AML-193 (cell line): ENCODE measurements around the gene PRCC.
A peak's percentile ranks its signal among the peaks of the same experiment; 100 is the strongest.
"Not testable (repeated sequence)": the region's sequence is repeated elsewhere in the genome, so short reads cannot be mapped to it uniquely, and the experiment has no call there.

Experiments
- DNase-seq, 2 experiments: peaks; one replicate each; lab custom pipeline; 2025; lab: John Stamatoyannopoulos, UW

PRCC gene

DNA sequence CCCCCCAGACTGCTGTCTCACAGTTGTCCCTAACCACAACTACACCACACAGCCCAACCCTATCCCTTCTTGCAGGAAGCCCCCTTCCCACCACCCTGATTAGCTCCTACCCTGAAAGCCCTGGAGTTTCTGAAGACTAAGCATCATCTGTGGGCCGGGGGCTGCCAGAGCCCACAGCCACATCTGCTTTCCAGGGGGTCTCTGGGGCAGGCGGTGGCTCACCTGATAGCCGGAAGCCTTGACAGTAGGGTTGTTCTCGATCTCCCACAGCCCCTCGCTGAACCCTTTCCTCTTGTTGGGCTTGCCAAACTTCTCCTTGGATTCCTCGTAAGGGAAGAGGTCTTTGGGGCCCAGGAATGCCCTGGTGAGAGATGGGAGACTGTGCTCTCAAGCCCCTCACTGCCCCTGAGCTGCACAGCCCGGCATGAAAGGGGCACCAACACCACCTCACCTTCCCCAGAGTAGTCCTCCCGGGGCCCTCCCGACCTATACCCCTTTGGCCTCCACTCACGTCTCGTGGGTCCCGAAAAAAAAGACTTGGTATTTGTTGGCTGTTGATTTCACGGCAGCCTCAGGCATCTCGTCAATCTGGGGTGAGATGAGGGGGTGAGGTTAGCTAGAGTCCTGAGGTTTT, 22.4 kb upstream of the PRCC start:
- DNase-seq = no peak

DNA sequence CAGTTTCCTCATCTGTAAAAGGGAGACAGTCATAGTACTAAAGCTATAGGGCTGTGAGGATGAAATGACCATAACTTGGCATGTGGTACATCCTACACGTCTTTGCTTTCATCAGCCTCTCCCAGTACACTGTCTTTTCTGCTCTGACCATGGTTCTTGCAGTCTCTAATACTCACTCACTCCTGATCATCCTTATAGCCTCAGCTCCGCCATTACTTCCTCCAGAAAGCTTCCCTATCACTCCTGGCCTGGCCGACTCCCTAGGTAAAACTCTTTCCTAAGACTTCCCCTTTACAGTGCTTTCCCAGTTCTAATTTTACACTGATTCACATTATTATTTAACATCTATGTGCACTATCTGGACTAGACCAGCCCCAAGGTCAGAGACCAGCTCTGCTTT, 21.5 kb upstream of the PRCC start:
- DNase-seq = no peak

- no peak for DNase-seq
These were observed 21.0 kb upstream of the PRCC start for GRCh38 chr1:156746406-156746727.

DNA sequence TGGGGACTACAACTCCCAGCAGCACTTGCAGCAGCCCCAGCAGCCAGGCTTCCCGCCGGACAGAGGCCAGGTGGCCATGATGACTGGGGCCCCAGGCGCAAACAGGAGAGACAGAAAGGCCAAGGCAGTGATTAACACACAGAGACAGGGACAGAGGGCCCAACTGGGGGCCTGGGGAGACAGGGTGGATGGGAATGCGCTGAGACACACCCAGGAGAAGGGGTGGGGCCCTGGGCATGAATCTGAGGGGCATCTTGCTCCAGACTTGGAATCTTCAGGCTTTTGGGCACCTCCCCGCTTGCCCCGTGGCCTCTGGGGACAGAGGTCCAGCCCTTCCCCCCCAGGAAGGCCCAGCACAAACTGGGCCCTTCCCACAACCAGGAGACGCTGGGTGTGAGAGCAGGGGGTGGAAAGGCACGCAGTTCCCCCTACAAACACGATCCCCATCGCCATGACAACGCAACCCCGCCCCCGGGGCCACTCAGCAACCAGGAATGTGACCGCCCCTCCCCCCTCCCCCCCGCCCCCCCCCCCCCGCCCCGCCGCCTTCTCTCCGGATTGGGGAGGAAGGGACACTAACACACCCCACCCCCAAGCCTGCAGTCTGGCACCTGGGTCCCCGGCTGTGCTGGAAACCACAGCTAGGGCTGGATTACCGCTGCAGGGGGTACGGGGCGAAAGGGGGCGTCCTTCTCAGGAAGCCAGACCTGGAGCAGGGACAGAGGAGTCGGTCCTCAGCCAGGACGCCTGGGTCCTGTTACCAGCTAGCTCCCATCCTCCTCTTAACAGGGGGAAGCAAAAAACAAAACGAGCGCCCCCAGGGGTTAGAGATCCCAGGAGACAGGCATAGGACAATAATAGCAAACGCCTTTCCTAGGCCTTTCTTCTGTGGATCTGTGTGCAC, 20.4 kb upstream of the PRCC start:
- no peak for DNase-seq

GRCh38 chr1:156747742-156748669, 19.3 kb upstream of the PRCC start:
- DNase-seq = no peak

- peak; percentile 75 to 82 for DNase-seq
These were observed 18.5 kb upstream of the PRCC start for GRCh38 chr1:156748670-156749418.

DNA sequence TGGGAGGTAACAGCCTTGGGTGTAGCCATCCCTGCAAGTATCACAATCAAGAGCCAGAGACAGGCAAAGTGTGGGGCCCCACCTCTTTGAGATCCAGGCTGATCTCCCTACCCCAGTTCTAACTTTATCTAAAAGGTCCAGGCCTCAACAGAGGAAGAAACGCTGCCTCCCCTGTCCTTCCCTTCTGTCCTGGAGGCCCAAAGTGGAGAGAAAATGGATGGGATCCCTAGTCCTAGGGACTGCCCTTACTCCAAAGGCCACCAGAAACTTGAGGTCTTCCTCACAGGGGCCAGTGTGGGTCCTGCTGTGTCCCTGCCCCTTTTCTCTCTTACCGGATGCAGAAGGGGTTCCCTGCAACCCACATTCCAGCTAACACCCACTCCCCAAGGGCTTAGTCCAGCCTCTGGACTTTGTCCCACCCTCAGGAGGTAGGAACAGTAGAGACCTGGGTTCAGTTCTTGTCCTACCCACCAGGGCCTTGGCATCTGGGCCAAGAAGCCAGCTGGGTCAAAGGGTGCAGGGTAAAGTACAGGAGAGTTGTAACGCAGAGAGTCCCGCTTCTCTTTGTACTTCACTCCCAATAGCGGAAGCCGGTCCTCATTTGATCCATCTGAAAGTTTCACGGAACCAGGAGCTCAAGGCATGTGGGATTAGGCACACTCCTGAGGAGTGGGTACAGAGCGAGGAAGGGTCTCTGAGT, 17.8 kb upstream of the PRCC start:
- DNase-seq = no peak

GRCh38 chr1:156750191-156750672, 17.1 kb upstream of the PRCC start:
- peak; percentile 26 to 31 for DNase-seq

DNA sequence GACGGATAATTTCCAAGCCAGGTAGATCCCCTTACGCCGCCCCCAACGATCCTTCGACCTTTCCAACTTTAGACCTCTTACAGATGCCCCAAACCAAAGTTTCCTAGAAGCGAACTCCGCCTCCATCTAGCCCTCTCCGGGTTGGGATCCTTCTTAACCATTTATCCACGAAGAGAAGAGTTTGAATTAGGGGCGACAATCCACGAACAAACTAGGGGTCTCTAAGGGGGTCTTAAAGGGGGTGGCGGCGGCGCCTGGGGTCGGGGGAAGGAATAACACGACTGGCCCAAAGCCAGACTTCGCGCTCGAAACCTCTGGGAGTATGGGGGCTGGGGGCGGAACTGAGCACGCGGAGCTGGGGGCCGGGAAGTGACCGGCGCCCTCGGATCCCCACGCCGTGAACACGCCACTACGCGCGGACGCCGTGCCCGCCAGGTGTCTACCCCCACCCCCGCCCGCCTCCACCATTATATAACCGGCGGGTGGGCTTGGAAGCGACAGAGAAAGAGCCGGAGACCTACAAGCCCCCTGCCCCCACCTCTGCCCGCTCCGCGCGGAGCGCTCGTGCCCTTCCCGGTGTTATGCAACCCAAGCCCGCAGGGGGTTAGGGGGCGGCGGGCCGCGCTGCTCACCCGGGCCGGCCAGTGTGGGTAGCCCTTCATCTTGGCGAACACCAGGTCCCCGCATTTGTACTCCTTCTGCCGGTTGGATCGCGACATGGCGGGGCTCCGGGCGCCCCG, 16.5 kb upstream of the PRCC start:
- DNase-seq = peak; percentile 17 to 25

GRCh38 chr1:156751451-156751756, 15.9 kb upstream of the PRCC start, which contains the start of gene HDGF:
HDGF (minus strand) TSS chr1:156751675; CDS start chr1:156751429, 246 bp downstream.
- no peak for DNase-seq

GRCh38 chr1:156751757-156752481, 15.4 kb upstream of the PRCC start:
- DNase-seq = peak; percentile 84 to 85

DNA sequence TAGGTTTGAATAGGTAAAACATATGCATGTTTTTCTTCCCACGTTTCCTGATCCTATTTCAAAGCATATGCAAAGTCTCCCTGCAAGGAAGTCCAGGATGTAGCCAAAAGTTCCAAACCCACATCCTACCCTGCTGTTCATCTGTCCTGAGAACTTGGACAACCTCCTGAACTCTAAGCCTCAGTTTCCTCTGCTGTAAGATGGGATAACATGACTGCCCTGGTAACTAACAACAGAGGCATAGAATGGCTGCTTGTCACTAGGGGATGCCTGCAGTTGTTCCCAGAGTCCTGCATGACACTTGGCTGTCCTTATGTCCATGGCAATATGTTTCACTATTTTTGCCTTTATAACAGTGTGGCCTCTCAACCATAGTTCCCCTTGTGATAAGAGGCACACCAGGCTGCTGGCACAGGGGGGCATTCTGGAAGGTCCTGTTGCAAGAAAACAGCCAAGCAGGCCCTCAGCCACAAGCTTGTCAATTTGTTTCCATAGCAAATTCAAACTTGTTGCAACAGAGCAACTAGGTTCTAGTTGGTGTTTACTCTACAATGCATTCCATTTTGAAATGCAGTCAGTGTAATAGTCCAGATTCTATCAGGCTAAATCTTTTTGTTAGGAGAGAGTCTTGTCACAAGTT, 14.4 kb upstream of the PRCC start:
- peak; percentile 31 to 33 for DNase-seq

GRCh38 chr1:156754219-156754618, 13.1 kb upstream of the PRCC start:
- no peak for DNase-seq

GRCh38 chr1:156755527-156755950, 11.8 kb upstream of the PRCC start:
- no peak for DNase-seq

DNA sequence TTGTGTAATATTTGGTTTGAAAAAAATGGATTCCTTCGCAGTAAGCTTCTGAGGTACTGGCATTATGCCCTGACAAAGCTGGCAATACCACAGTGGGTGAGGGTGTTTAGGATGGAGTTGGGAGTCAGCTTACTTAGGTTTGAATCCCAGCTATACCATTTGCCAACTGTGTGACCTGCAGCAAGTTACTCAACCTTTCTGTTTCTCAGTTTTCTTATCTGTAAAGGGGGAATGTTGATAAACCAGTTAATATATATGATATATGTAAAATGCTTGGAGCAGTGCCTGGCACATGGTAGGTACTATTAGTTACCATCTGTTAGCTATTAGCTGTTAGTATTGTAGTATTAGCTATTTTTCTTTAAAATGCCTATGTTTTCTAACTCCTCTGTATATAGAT, 11.0 kb upstream of the PRCC start:
- DNase-seq = no peak

DNA sequence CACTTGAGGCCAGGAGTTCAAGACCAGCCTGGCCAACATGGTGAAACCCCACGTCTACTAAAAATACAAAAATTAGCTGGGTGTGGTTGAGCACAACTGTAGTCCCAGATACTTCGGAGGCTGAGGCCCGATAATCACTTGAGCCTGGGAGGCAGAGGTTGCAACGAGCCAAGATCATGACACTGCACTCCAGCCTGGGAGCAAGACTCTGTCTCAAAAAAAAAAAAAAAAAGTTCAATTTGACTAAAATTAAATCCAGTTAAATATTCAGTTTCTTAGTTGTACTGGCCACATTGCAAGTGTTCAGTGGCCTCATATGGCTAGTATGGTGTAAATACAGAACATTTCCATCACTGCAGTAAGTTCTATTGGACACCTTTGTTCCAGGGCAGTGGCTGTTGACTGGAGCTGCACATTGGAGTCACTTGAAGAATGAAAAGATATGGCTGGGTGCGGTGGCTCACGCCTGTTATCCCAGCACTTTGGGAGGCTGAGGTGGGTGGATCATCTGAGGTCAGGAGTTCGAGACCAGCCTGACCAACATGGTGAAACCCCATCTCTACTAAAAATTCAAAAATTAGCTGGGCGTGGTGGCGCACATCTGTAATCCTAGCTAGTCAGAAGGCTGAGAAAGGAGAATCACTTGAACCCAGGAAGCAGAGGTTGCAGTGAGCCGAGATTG, 9.6 kb upstream of the PRCC start:
- DNase-seq = not testable (repeated sequence)

GRCh38 chr1:156760092-156760795, 7.1 kb upstream of the PRCC start:
- DNase-seq = no peak

DNA sequence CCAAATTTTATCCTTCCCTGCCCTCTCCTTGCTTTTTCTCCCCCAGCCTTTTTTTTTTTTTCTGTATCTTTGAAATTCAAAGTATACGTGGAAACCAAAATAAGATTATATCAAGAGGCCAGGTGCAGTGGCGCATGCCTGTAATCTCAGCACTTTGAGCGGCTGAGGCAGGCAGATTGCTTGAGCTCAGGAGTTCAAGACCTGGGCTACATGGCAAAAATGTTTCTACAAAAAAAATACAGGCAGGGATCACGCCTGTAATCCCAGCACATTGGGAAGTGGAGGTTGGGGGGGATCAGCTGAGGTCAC, 6.6 kb upstream of the PRCC start:
- no peak for DNase-seq
